ENCODE measurements around the gene APBA1. TPM values are rescaled to one million over a fixed set of nuclear protein-coding genes. Genes with fewer than 3 reads are reported as not detected.

Gene APBA1
- total and polyA plus RNA-seq, 8 donors: 2.4 to 17.9 (median 11.4) TPM

DNA sequence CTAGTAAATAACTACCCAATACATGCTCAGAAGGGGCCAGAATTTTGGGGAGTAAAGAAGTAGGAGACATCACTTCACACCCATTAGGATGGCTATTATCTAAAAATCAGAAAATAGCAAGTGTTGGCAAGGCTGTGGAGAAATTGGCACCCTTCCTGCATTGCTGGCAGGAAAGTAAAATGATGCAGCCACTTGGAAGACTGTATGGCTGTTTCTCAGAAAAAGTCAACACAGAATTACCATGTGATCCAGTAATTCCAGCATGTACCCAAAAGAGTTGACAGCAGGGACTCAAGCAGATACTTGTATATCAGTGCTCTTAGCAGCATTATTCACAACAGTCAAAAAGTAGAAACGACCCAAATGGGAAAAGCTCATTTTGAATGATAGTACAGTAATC is 107.6 kb downstream of the APBA1 start:
- Histone ChIP-seq H3K27me3 (no peaks in the 10 kb centered on the region), H3K27ac (no peak overlapping the region), H3K4me3 (no peak overlapping the region), H3K4me1 (no peaks in the 10 kb centered on the region), H3K36me3 (no peaks in the 10 kb centered on the region), H3K9me3 (no peaks in the 10 kb centered on the region)
- ATAC-seq: no peak
- TF ChIP-seq, protein P1, sequence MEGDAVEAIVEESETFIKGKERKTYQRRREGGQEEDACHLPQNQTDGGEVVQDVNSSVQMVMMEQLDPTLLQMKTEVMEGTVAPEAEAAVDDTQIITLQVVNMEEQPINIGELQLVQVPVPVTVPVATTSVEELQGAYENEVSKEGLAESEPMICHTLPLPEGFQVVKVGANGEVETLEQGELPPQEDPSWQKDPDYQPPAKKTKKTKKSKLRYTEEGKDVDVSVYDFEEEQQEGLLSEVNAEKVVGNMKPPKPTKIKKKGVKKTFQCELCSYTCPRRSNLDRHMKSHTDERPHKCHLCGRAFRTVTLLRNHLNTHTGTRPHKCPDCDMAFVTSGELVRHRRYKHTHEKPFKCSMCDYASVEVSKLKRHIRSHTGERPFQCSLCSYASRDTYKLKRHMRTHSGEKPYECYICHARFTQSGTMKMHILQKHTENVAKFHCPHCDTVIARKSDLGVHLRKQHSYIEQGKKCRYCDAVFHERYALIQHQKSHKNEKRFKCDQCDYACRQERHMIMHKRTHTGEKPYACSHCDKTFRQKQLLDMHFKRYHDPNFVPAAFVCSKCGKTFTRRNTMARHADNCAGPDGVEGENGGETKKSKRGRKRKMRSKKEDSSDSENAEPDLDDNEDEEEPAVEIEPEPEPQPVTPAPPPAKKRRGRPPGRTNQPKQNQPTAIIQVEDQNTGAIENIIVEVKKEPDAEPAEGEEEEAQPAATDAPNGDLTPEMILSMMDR (IDR thresholded peaks at IDR 0.05): no peak
- DNase-seq: no peak
- intact Hi-C loops (cut with DNase I): no loop called here

DNA sequence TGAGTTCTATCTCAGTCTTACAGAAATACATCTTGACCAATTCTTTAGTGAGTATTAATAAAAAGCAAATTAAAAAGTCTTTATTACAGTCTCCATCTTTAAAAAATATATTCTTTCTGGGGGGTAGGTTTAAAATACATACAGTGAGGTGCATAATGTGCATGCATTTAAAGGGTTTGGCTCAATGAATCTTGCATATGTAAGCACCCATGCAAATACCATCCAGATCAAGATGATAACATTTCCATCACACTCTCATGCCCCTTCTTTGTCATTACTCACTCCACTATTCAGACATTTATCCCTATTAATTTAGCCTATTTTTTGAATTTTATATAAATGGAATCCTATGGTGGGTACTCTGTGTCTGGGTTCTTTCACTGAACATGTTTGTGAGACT is 113.0 kb downstream of the APBA1 start:
- Histone ChIP-seq H3K36me3 (no peaks in the 10 kb centered on the region), H3K4me3 (no peak overlapping the region), H3K9me3 (no peaks in the 10 kb centered on the region), H3K27ac (no peak overlapping the region), H3K4me1 (peaks cover 0 to 3% of the 10 kb centered on the region in 2 donors), H3K27me3 (no peaks in the 10 kb centered on the region)
- no peak for DNase-seq
- ATAC-seq: no peak
- TF ChIP-seq, protein P1 (IDR thresholded peaks at IDR 0.05): no peak
- intact Hi-C loops (cut with DNase I): no loop called here

DNA sequence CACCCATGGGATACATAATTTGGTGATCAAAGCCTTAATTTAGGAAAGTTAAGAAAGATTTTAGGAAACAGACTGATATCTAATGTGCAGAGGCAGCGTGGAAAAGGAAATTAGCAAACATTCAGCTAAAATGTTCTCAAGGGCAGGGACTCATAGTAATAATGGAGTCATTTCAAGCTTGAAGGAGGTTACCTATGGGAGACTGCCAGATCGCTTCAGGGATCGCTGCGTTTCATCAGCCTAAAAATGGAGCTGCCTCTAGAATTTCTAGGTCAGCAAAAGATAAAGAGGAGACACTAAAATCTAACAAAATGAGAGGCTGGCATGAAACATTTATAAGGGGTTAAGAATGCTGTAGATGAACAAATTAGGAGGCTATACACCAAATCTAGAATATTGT is 115.5 kb downstream of the APBA1 start:
- ATAC-seq: no peak
- Histone ChIP-seq H3K27ac (no peak overlapping the region), H3K36me3 (no peaks in the 10 kb centered on the region), H3K27me3 (no peaks in the 10 kb centered on the region), H3K4me1 (peaks cover 0 to 3% of the 10 kb centered on the region in 2 donors), H3K9me3 (no peaks in the 10 kb centered on the region), H3K4me3 (no peak overlapping the region)
- TF ChIP-seq, protein P1 (IDR thresholded peaks at IDR 0.05): no peak
- no peak for DNase-seq
- intact Hi-C loops (cut with DNase I): no loop called here

DNA sequence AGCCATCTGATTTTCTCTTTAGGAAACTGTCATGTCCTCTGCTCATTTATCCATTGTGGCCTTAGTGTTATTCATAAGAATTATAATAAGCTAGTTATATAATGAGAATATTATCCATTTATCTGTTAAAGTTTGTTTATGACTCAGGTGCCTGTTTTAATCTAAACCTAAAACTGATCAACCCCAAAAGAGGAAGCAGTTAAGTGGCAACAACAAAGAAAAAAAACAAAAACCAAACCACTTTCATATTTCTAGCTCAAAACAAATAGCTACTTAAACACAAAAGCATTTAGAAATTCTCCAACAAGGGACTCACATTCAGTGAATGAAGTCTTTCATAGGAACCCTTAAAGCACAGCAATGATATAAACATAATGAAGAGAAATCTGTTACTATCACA is 116.4 kb downstream of the APBA1 start:
- Histone ChIP-seq H3K27me3 (no peaks in the 10 kb centered on the region), H3K4me3 (no peak overlapping the region), H3K27ac (no peak overlapping the region), H3K9me3 (no peaks in the 10 kb centered on the region), H3K4me1 (peaks cover 0 to 3% of the 10 kb centered on the region in 2 donors), H3K36me3 (no peaks in the 10 kb centered on the region)
- DNase-seq (no peak), ATAC-seq (no peak)
- intact Hi-C loops (cut with DNase I): no loop called here
- TF ChIP-seq, protein P1 (IDR thresholded peaks at IDR 0.05): no peak

DNA sequence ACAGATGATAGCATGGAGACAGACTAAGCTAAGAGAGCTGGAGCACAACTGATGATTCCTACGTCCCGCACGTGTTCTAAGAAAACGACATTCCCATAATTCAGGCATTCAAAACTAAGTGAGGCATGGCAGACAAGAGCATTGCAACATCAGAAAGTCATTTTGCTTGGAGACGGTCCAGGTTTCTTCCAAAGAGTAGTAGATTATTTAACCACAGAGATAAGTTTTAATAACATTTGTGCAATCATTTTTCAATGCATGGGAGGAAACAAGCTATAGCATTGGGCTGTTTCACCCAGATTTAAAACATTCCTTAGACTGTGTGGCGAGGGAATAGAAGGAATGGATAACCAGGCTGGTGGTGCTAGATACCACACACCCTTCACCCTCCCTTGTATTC is 117.2 kb downstream of the APBA1 start:
- Histone ChIP-seq H3K36me3 (no peaks in the 10 kb centered on the region), H3K4me3 (no peak overlapping the region), H3K27ac (no peak overlapping the region), H3K27me3 (no peaks in the 10 kb centered on the region), H3K4me1 (peaks cover 0 to 3% of the 10 kb centered on the region in 2 donors), H3K9me3 (no peaks in the 10 kb centered on the region)
- ATAC-seq: no peak
- TF ChIP-seq, protein P1 (IDR thresholded peaks at IDR 0.05): no peak
- peak in 1 of 4 donors; percentile 26 for DNase-seq
- intact Hi-C loops (cut with DNase I): no loop called here
